OCI-LY7 (cell line): Measurements from ENCODE around the gene GNRH2. TPM values are rescaled to one million over a fixed set of nuclear protein-coding genes. Genes with fewer than 3 reads are reported as not detected.

Experiments used
- BruUV-seq: library from RNA; stranded (reverse); fragments of 400-500 nt; replicated peaks from 2 replicates; lab custom pipeline; 2021; lab: Mats Ljungman, UMichigan
- CTCF ChIA-PET: fragments of 300-600 bp; sonication (Branson Sonifier 250); formaldehyde crosslinking; loops from one replicate; lab custom pipeline; 2022; ENCODE audit warnings: antibody characterized with exemption; ENCODE audit not compliant: unreplicated experiment; lab: Charles Lee
- POLR2A ChIA-PET: fragments of 300-600 bp; sonication (Branson Sonifier 250); formaldehyde crosslinking; loops from one replicate; lab custom pipeline; 2022; ENCODE audit warnings: antibody characterized with exemption; lab: Charles Lee
- DNase-seq: peaks from one replicate; pipeline ENCODE4 v3.0.0-alpha.2; 2015; ENCODE audit warnings: low spot score
- H2AFZ ChIP-seq: fragments of 200-600 bp; sonication (generic), shearing (Covaris generic); 2 replicates; pipeline ENCODE4 v1.6.1; 2014; ENCODE audit warnings: mild to moderate bottlenecking, antibody characterized with exemption, low read length, moderate library complexity
- H3K27ac ChIP-seq: fragments of 200-600 bp; sonication (generic); 2 replicates; pipeline ENCODE4 v1.5.1; 2014; ENCODE audit warnings: mixed run types, low read depth, mild to moderate bottlenecking, moderate library complexity, low read length, inconsistent platforms; ENCODE audit not compliant: poor library complexity, severe bottlenecking
- H3K36me3 ChIP-seq: fragments of 200-600 bp; sonication (generic); 2 replicates; pipeline ENCODE4 v1.6.1; 2014; ENCODE audit warnings: mild to moderate bottlenecking, antibody characterized with exemption, low read length, moderate library complexity, mixed read lengths; ENCODE audit not compliant: insufficient read depth
- H3K4me1 ChIP-seq: fragments of 200-600 bp; sonication (generic); 2 replicates; pipeline ENCODE4 v1.5.1; 2014; ENCODE audit warnings: mild to moderate bottlenecking, low read length; ENCODE audit not compliant: insufficient read depth, poor library complexity, severe bottlenecking
- H3K4me2 ChIP-seq: fragments of 200-600 bp; sonication (generic); 2 replicates; pipeline ENCODE4 v1.6.1; 2014; ENCODE audit warnings: mild to moderate bottlenecking, low read length
- H3K4me3 ChIP-seq: fragments of 200-600 bp; sonication (generic); 2 replicates; pipeline ENCODE4 v1.5.1; 2014; ENCODE audit warnings: mild to moderate bottlenecking, low read depth, low read length; ENCODE audit not compliant: poor library complexity, severe bottlenecking
- H3K79me2 ChIP-seq: fragments of 200-600 bp; sonication (generic); 2 replicates; pipeline ENCODE4 v1.6.1; 2016; ENCODE audit warnings: low read depth, mild to moderate bottlenecking, low read length, moderate library complexity, mixed read lengths; ENCODE audit not compliant: insufficient read depth
- H3K9me2 ChIP-seq: fragments of 200-600 bp; sonication (generic); 2 replicates; pipeline ENCODE4 v1.6.1; 2016; ENCODE audit warnings: mild to moderate bottlenecking, low read length, mixed read lengths; ENCODE audit not compliant: insufficient read depth
- H3K9me3 ChIP-seq: fragments of 200-600 bp; sonication (generic); 2 replicates; pipeline ENCODE4 v1.6.1; 2014; ENCODE audit warnings: mild to moderate bottlenecking, mixed run types, low read length, mixed read lengths
- H4K20me1 ChIP-seq: fragments of 200-600 bp; sonication (generic); 2 replicates; pipeline ENCODE4 v1.6.1; 2014; ENCODE audit warnings: mild to moderate bottlenecking, antibody characterized with exemption, low read length, moderate library complexity, mixed read lengths; ENCODE audit not compliant: insufficient read depth
- CTCF ChIP-seq: fragments of 200-600 bp; sonication (generic); conservative IDR thresholded peaks from 2 replicates; pipeline ENCODE4 v1.5.1; 2014; ENCODE audit warnings: mild to moderate bottlenecking, antibody characterized with exemption, low read length, moderate library complexity, mixed read lengths
- EZH2phosphoT487 ChIP-seq: fragments of 200-600 bp; sonication (generic); IDR thresholded peaks from 2 replicates; pipeline ENCODE4 v1.6.1; 2018; ENCODE audit warnings: low read depth, borderline replicate concordance, mild to moderate bottlenecking, mixed run types, antibody characterized with exemption, low read length, moderate library complexity, mixed read lengths
- intact Hi-C: fragments of 100-400 bp; cut with micrococcal nuclease; formaldehyde crosslinking; loops from one replicate; pipeline ENCODE4 v1.10.0; 2022; ENCODE audit not compliant: unreplicated experiment
- total RNA-seq, 2 experiments: library from RNA; depleted of rRNA in 1 of 2; stranded (reverse); fragments of >200 nt in 1 of 2; shearing (Covaris generic) in 1 of 2; gene quantifications; 2 replicates each; pipeline ENCODE4 v1.2.3, GENCODE V29; 2014 to 2022

Gene GNRH2
- total RNA-seq, 2 experiments from 2014 or later = 0.44 to 0.61 TPM

- BruUV-seq = no TSS peak
- intact Hi-C loops = no loop called here
- Histone ChIP-seq H3K36me3 (peaks cover 71% of the 10 kb centered on the region), H3K9me3 (no peaks in the 10 kb centered on the region), H3K79me2 (no peaks in the 10 kb centered on the region), H3K27ac (no peak overlapping the region), H3K4me2 (no peak overlapping the region), H3K4me1 (no peaks in the 10 kb centered on the region), H3K4me3 (no peak overlapping the region), H3K9me2 (no peaks in the 10 kb centered on the region), H2AFZ (no peak overlapping the region), H4K20me1 (no peaks in the 10 kb centered on the region)
- ChIA-PET POLR2A (interaction anchor here (0.6 kb wide), 1 partner anchor 236 kb away, joined by 5 read pairs; no protein-coding TSS in a partner anchor), CTCF (no interaction called here)
- no peak for TF ChIP-seq CTCF
- no peak for DNase-seq
These were observed 32.3 kb upstream of the GNRH2 start for GRCh38 chr20:3010985-3011723.

GRCh38 chr20:3011752-3012151, 31.7 kb upstream of the GNRH2 start:
- no TSS peak for BruUV-seq

More at GRCh38 chr20:3011752-3012151, 31.7 kb upstream of the GNRH2 start:
- CTCF ChIA-PET = no interaction called here
- no peaks in the 10 kb centered on the region for H3K79me2 ChIP-seq
- H4K20me1 ChIP-seq = no peaks in the 10 kb centered on the region
- H3K9me2 ChIP-seq = no peaks in the 10 kb centered on the region
- H3K36me3 ChIP-seq = peaks cover 72% of the 10 kb centered on the region
- POLR2A ChIA-PET = no interaction called here
- DNase-seq = no peak
- H2AFZ ChIP-seq = no peak overlapping the region
- H3K4me2 ChIP-seq = no peak overlapping the region
- no peaks in the 10 kb centered on the region for H3K9me3 ChIP-seq
- TF ChIP-seq CTCF (no peak), EZH2phosphoT487 (no peak)
- H3K27ac ChIP-seq = no peak overlapping the region
- intact Hi-C loops = no loop called here
- no peaks in the 10 kb centered on the region for H3K4me1 ChIP-seq
- no peak overlapping the region for H3K4me3 ChIP-seq
